DOHH2 (cell line): ENCODE measurements around the gene SUPT3H.

Experiments
- CTCF ChIP-seq: fragments of 200-600 bp; sonication (generic); IDR thresholded peaks from one replicate; pipeline ENCODE4 v1.5.1; 2014; ENCODE audit warnings: antibody characterized with exemption, mild to moderate bottlenecking, low read depth, low read length; ENCODE audit not compliant: poor library complexity, severe bottlenecking
- EZH2phosphoT487 ChIP-seq: fragments of 200-600 bp; sonication (generic); IDR thresholded peaks from 2 replicates; pipeline ENCODE4 v1.6.1; 2017; ENCODE audit warnings: borderline replicate concordance, mild to moderate bottlenecking, antibody characterized with exemption, low read length, moderate library complexity, mixed read lengths

GRCh38 chr6:44932651-44933091 is 445.1 kb downstream of the SUPT3H start:
- TF ChIP-seq CTCF (no peak), EZH2phosphoT487 (no peak)
